Lung (tissue), 12 donors: ENCODE measurements around the gene TMEM132A. TPM values are rescaled to one million over a fixed set of nuclear protein-coding genes. Genes with fewer than 3 reads are reported as not detected.
"Not testable (repeated sequence)": the region's sequence is repeated elsewhere in the genome, so short reads cannot be mapped to it uniquely, and the experiment has no call there.

Source experiments
- ATAC-seq: fragments of 200-7000 bp; cut with Tn5 transposase; one replicate; pipeline ENCODE4 v1.9.1; 2020; ENCODE audit warnings: moderate number of reproducible peaks; ENCODE audit not compliant: insufficient read depth, low FRiP score
- DNase-seq, 3 donors: peaks; one replicate each; pipeline ENCODE4 v3.0.0-alpha.2; 2013 to 2017
- H3K27ac ChIP-seq, 2 donors: one replicate each; pipeline ENCODE4 v1.5.1; 2013; ENCODE audit warnings: mild to moderate bottlenecking in 2 of 2, moderate library complexity in 2 of 2, control low read depth in 1 of 2, inconsistent platforms in 1 of 2, low read depth in 1 of 2, low read length in 1 of 2
- H3K27me3 ChIP-seq, 3 donors: one replicate each; pipeline ENCODE4 v1.5.1; 2013; ENCODE audit warnings: low read length in 2 of 3; ENCODE audit not compliant: control insufficient read depth in 3 of 3, insufficient read depth in 3 of 3
- H3K36me3 ChIP-seq, 4 donors: one replicate each; pipeline ENCODE4 v1.5.1; 2013; ENCODE audit warnings: low read length in 4 of 4, mild to moderate bottlenecking in 1 of 4, moderate library complexity in 1 of 4; ENCODE audit not compliant: control insufficient read depth in 4 of 4, insufficient read depth in 4 of 4
- H3K4me1 ChIP-seq, 5 donors: one replicate each; pipeline ENCODE4 v1.5.1; 2013; ENCODE audit warnings: low read length in 5 of 5, mild to moderate bottlenecking in 2 of 5, moderate library complexity in 1 of 5; ENCODE audit not compliant: control insufficient read depth in 5 of 5, insufficient read depth in 5 of 5
- H3K4me3 ChIP-seq: one replicate; pipeline ENCODE4 v1.5.1; 2013; ENCODE audit warnings: mild to moderate bottlenecking, control low read depth, moderate library complexity
- H3K9ac ChIP-seq, 2 donors: one replicate each; pipeline ENCODE4 v1.5.1; 2013; ENCODE audit warnings: low read length in 2 of 2, control low read depth in 1 of 2; ENCODE audit not compliant: insufficient read depth in 1 of 2
- H3K9me3 ChIP-seq, 4 donors: one replicate each; pipeline ENCODE4 v1.5.1; 2013; ENCODE audit warnings: low read length in 3 of 4, mild to moderate bottlenecking in 1 of 4, moderate library complexity in 1 of 4; ENCODE audit not compliant: control insufficient read depth in 4 of 4, insufficient read depth in 3 of 4
- WGBS, 2 donors: extraction: QIAGEN DNeasy Blood & Tissue Kit; methylation state at CpG; one replicate each; pipeline ENCODE4 v1.1.7; 2013; 5-methylcytosine and 5-hydroxymethylcytosine counted together
- polyA plus RNA-seq, 2 donors: library from polyadenylated mRNA; stranded (reverse); fragments of 200-250 nt; gene quantifications; one replicate each; pipeline ENCODE4 v1.2.1, GENCODE V29; 2013
- total RNA-seq, 2 donors: library from RNA; depleted of rRNA in 1 of 2; stranded (reverse); fragments of >200 nt in 1 of 2; gene quantifications; one replicate each; pipeline ENCODE4 v1.2.1, GENCODE V29; 2014 to 2021
- TF ChIP-seq, protein P1 (sequence below): IDR thresholded peaks from 2 replicates; pipeline ENCODE4 v1.5.1; 2012; ENCODE audit warnings: mild to moderate bottlenecking; ENCODE audit errors: control extremely low read depth, extremely low read depth
- donor health status: control.
- donor health status: control.
- donor health status: Bipolar disorder and iron deficiency.
- donor health status: healthy.
- donor health status: DM: yes; HTN: yes; CAD: no.

TMEM132A gene
- total and polyA plus RNA-seq, 4 donors, result 6.7 to 20.5 (median 17.5) TPM

DNA sequence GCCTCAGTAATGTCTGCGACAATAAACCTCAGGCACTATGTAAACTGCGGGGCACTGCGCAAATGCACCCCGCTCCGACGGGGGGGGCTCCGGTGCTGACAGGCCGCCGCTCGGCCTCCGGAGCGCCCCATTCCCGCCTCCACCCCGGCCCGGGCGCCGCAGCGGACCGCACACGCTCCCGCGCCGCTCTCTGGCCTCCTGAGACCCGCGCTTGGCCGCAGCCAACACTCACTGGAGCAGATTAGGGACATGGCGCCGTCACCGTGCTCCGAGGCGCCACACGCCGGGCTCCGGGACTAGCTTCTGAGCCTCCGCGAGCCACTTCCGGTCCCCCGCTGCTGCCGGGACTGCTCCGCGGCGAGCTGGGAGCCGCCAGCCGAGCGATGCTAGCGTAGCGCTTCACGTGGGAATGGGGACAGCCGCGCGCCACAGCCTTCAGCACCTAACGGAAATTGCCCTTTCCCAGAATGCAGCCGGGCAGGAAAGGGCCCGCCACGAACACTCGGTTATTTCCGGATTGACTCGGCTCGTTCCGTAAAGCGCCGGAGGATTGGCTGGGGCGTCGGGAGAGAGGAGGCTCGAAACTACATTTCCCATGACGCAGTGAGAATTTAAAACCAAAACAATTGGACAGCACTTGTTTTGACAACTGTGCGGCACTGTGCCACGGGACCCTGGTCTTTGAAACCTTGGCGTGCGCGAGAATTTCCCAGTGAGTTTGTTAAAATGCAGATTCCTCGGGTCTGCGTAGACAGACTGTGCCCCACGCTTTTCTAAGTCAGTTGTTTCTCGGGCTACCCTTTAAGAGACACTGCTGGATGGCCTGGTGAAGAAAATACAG is 17.9 kb upstream of the TMEM132A start, which contains the start of gene PRPF19:
Gene PRPF19, minus strand, starts transcription at position 454 of the 841 bp plus-strand sequence. Its CDS starts 203 bp downstream, at position 251.
- peaks cover 8 to 20% (median 10%) of the 10 kb centered on the region in 5 donors for H3K4me1 ChIP-seq

DNA sequence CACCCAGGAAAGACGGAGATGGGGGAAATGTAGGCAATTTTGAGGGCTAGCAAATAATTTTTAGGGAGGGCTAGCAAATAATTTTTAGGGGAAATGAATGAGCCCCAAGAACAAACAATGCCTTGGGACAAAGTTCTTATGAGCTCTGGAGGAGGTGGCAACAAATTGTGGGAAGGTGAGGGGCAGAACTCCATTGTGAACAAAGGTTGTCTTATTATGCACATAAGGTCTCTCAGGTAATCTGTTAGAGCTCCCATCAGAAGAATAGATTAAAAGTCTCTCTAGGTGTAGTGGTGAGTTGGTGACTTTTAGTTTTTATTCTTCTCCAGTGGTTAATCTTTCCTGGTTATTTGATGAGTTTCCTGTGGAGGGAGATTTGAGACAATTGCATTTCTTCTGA is 15.5 kb upstream of the TMEM132A start:
- Histone ChIP-seq H3K4me3 (no peak overlapping the region), H3K9me3 (no peaks in the 10 kb centered on the region), H3K36me3 (no peaks in the 10 kb centered on the region), H3K9ac (no peak overlapping the region), H3K27ac (no peak overlapping the region), H3K4me1 (peaks cover 11 to 30% (median 18%) of the 10 kb centered on the region in 5 donors), H3K27me3 (no peaks in the 10 kb centered on the region)
- ATAC-seq, result no peak
- 33 to 80% methylated on average over 1 of the region's 1 CpG for WGBS, 2 donors
- no peak for DNase-seq
- TF ChIP-seq, protein P1, sequence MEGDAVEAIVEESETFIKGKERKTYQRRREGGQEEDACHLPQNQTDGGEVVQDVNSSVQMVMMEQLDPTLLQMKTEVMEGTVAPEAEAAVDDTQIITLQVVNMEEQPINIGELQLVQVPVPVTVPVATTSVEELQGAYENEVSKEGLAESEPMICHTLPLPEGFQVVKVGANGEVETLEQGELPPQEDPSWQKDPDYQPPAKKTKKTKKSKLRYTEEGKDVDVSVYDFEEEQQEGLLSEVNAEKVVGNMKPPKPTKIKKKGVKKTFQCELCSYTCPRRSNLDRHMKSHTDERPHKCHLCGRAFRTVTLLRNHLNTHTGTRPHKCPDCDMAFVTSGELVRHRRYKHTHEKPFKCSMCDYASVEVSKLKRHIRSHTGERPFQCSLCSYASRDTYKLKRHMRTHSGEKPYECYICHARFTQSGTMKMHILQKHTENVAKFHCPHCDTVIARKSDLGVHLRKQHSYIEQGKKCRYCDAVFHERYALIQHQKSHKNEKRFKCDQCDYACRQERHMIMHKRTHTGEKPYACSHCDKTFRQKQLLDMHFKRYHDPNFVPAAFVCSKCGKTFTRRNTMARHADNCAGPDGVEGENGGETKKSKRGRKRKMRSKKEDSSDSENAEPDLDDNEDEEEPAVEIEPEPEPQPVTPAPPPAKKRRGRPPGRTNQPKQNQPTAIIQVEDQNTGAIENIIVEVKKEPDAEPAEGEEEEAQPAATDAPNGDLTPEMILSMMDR, result no peak

More for the DNA sequence above, 17.9 kb upstream of the TMEM132A start, which contains the start of gene PRPF19:
- H3K36me3 ChIP-seq, result peaks cover 10 to 17% (median 15%) of the 10 kb centered on the region in 4 donors
- ATAC-seq, result peak; percentile 97
- TF ChIP-seq, protein P1, result no peak
- H3K27me3 ChIP-seq, result no peaks in the 10 kb centered on the region
- no peaks in the 10 kb centered on the region for H3K9me3 ChIP-seq
- H3K4me3 ChIP-seq, result peak within 1 kb of the TSS; percentile 99
- DNase-seq, result peak; percentile 98 to 99 (median 98)
- peak within 1 kb of the TSS; percentile 89 to 92 for H3K9ac ChIP-seq
- WGBS, 2 donors, result 0% methylated on average over 74 to 75 of the region's 75 CpGs
- peak within 1 kb of the TSS; percentile 96 to 98 for H3K27ac ChIP-seq

DNA sequence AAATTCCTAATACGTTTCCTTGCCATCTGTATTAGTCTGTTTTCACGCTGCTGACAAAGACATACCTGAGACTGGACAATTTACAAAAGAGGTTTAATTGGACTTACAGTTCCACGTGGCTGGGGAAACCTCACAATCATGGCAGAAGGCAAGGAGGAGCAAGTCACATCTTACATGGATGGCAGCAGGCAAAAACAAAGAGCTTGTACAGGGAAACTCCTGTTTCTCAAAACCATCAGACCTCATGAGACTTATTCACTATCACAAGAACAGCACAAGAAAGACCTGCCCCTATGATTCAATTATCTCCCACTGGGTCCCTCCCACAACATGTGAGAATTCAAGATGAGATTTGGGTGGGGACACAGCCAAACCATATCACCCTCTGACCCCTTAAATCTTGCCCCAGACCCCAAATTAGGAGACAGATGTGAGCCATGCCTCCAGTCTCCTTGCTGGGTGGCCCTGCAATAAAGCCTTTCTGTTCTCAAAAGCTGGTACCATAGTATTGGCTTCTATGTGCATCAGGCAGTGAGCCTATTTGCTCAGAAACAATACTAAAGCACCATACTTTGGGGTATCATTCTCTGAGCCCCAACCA is 14.5 kb upstream of the TMEM132A start:
- H3K9ac ChIP-seq, H3K4me3 ChIP-seq, H3K36me3 ChIP-seq, H3K9me3 ChIP-seq, DNase-seq, H3K27ac ChIP-seq, ATAC-seq, H3K27me3 ChIP-seq: not testable (repeated sequence)
- WGBS, 2 donors, result 73 to 82% methylated on average over 3 of the region's 3 CpGs
- H3K4me1 ChIP-seq, result peaks cover 11 to 28% (median 17%) of the 10 kb centered on the region in 5 donors

DNA sequence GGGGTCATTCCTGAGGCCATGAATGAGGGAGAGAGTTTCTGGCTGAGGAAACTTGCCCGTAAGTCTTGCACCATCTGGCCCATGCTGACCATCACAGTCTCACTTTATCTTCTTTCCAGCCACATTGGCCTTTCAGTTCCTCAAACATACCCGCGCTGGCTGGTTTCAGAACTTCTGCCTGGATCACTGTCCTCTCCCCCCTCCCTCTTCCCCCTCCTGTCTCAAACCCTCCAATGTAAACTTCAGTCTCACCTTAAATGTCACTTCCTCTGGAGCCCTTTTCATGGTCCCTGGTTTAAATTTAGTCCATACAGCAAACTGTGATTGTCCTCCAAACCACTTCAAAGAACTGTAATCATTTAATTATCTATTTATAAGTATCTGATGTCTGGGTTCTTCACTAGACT is 14.0 kb upstream of the TMEM132A start:
- Histone ChIP-seq H3K9me3 (no peaks in the 10 kb centered on the region), H3K9ac (no peak overlapping the region), H3K27me3 (no peaks in the 10 kb centered on the region), H3K27ac (no peak overlapping the region), H3K36me3 (no peaks in the 10 kb centered on the region), H3K4me3 (no peak overlapping the region), H3K4me1 (peaks cover 9 to 28% (median 12%) of the 10 kb centered on the region in 5 donors)
- WGBS, 2 donors, result 37 to 73% methylated on average over 3 of the region's 3 CpGs
- TF ChIP-seq, protein P1, result no peak
- ATAC-seq (no peak), DNase-seq (peak in 1 of 3 donors; percentile 19)
